Occipital lobe (tissue), 2 donors: ENCODE measurements around the gene PLEKHJ1. TPM values are rescaled to one million over a fixed set of nuclear protein-coding genes. Genes with fewer than 3 reads are reported as not detected.

Experiments
- small RNA-seq: library from RNA; depleted of rRNA; stranded (forward); fragments of <200 nt; gene quantifications from one replicate; pipeline ENCODE3, GENCODE V24; 2014
- total RNA-seq: library from RNA; depleted of rRNA; stranded (reverse); fragments of >200 nt; gene quantifications from one replicate; pipeline ENCODE4 v1.2.3, GENCODE V29; 2014

Gene PLEKHJ1
- total RNA-seq, 1 donor from 2014 or later: 35.7 TPM

Small RNAs within 50 kb of the gene (small RNA-seq; reads per million reads assigned to genes)
- not detected for gene MIR1227

Other genes with a start within 250 kb of the PLEKHJ1 start
- 49.1 TPM for gene BTBD2, start 220.6 kb downstream of the PLEKHJ1 start, total RNA-seq
- 16.8 TPM for gene MKNK2, start 185.1 kb downstream of the PLEKHJ1 start, total RNA-seq
- 14.2 TPM for gene MOB3A, start 140.0 kb downstream of the PLEKHJ1 start, total RNA-seq
- gene IZUMO4, start 139.4 kb downstream of the PLEKHJ1 start, total RNA-seq: 2.2 TPM
- gene AP3D1, start 84.8 kb downstream of the PLEKHJ1 start, total RNA-seq: 64.3 TPM
- 4.7 TPM for gene DOT1L, start 72.4 kb downstream of the PLEKHJ1 start, total RNA-seq
- 26.4 TPM for gene SF3A2, start 495 bp upstream of the PLEKHJ1 start, total RNA-seq
- gene AMH, start 13.0 kb upstream of the PLEKHJ1 start, total RNA-seq: not detected
- not detected for gene JSRP1, start 20.1 kb upstream of the PLEKHJ1 start, total RNA-seq
- gene PEAK3, start 45.8 kb upstream of the PLEKHJ1 start, total RNA-seq: not detected
- gene LINGO3, start 71.8 kb upstream of the PLEKHJ1 start, total RNA-seq: 0.62 TPM
- gene LSM7, start 92.3 kb upstream of the PLEKHJ1 start, total RNA-seq: 61.6 TPM
- gene SPPL2B, start 92.4 kb upstream of the PLEKHJ1 start, total RNA-seq: 22.6 TPM
- gene TMPRSS9, start 123.9 kb upstream of the PLEKHJ1 start, total RNA-seq: 0.16 TPM
- 16.2 TPM for gene TIMM13, start 191.3 kb upstream of the PLEKHJ1 start, total RNA-seq
- 36.2 TPM for gene LMNB2, start 220.6 kb upstream of the PLEKHJ1 start, total RNA-seq
- gene GADD45B, start 239.8 kb upstream of the PLEKHJ1 start, total RNA-seq: 4.7 TPM